RWPE2 (cell line): Measurements from ENCODE around the gene TNNI3K.

Experiments
- ATAC-seq: fragments of 200-7000 bp; cut with Tn5 transposase; 3 replicates; pipeline ENCODE4 v1.9.1; 2021; ENCODE audit warnings: low read depth
- DNase-seq: peaks from one replicate; pipeline ENCODE4 v3.0.0-alpha.2; 2020; ENCODE audit warnings: low spot score
- H3K27ac ChIP-seq: fragments of 450-650 bp; 2 replicates; pipeline ENCODE4 v1.5.1; 2017; ENCODE audit warnings: mild to moderate bottlenecking; ENCODE audit not compliant: poor library complexity, severe bottlenecking
- H3K27me3 ChIP-seq: fragments of 250-450 bp; sonication (Bioruptor Pico); 2 replicates; pipeline ENCODE4 v1.5.1; 2021; ENCODE audit warnings: mild to moderate bottlenecking, moderate library complexity; ENCODE audit not compliant: insufficient read depth, poor library complexity, severe bottlenecking
- H3K36me3 ChIP-seq: fragments of 250-450 bp; sonication (Bioruptor Pico); 2 replicates; pipeline ENCODE4 v1.5.1; 2020; ENCODE audit warnings: low read depth, mild to moderate bottlenecking, moderate library complexity
- H3K4me1 ChIP-seq: fragments of 250-450 bp; sonication (Bioruptor Pico); 2 replicates; pipeline ENCODE4 v1.5.1; 2021; ENCODE audit warnings: mild to moderate bottlenecking, moderate library complexity; ENCODE audit not compliant: insufficient read depth, poor library complexity, severe bottlenecking
- H3K4me3 ChIP-seq: fragments of 250-450 bp; sonication (Bioruptor Pico); 2 replicates; pipeline ENCODE4 v1.5.1; 2021; ENCODE audit warnings: mild to moderate bottlenecking, moderate library complexity; ENCODE audit not compliant: severe bottlenecking
- H3K9me3 ChIP-seq: fragments of 250-450 bp; sonication (Bioruptor Pico); 2 replicates; pipeline ENCODE4 v1.5.1; 2021; ENCODE audit warnings: mild to moderate bottlenecking, moderate library complexity; ENCODE audit not compliant: severe bottlenecking
- CTCF ChIP-seq: fragments of 450-650 bp; IDR thresholded peaks from one replicate; pipeline ENCODE4 v1.5.1; 2017; ENCODE audit warnings: mild to moderate bottlenecking, moderate library complexity; ENCODE audit not compliant: poor library complexity, severe bottlenecking

Gene TNNI3K

GRCh38 chr1:74235153-74235552, at the start of gene TNNI3K:
TNNI3K (plus strand) TSS chr1:74235387; CDS start chr1:74235452, 65 bp downstream.
- Histone ChIP-seq H3K9me3 (no peaks in the 10 kb centered on the region), H3K27me3 (no peaks in the 10 kb centered on the region), H3K4me1 (no peaks in the 10 kb centered on the region), H3K4me3 (no peak within 1 kb of the TSS), H3K36me3 (no peaks in the 10 kb centered on the region), H3K27ac (no peak within 1 kb of the TSS)
- no peak for TF ChIP-seq CTCF
- ATAC-seq (no peak), DNase-seq (no peak)

GRCh38 chr1:74193908-74194307, 41.3 kb upstream of the TNNI3K start:
- no peaks in the 10 kb centered on the region for H3K36me3 ChIP-seq
- no peak for TF ChIP-seq CTCF
- H3K4me1 ChIP-seq, result no peaks in the 10 kb centered on the region
- no peak for ATAC-seq
- DNase-seq, result no peak
- no peaks in the 10 kb centered on the region for H3K9me3 ChIP-seq
- no peak overlapping the region for H3K27ac ChIP-seq
- no peaks in the 10 kb centered on the region for H3K27me3 ChIP-seq
- H3K4me3 ChIP-seq, result no peak overlapping the region

- ATAC-seq (no peak), DNase-seq (no peak)
- Histone ChIP-seq H3K9me3 (no peaks in the 10 kb centered on the region), H3K36me3 (0 out of 2 replicates have a peak, but pooled peaks cover 4% of the 10 kb centered on the region), H3K4me1 (no peaks in the 10 kb centered on the region), H3K4me3 (no peak overlapping the region), H3K27ac (no peak overlapping the region), H3K27me3 (no peaks in the 10 kb centered on the region)
- no peak for TF ChIP-seq CTCF
These were observed 39.8 kb upstream of the TNNI3K start for GRCh38 chr1:74195339-74195738.

GRCh38 chr1:74197255-74197654, 37.9 kb upstream of the TNNI3K start:
- Histone ChIP-seq H3K27me3 (no peaks in the 10 kb centered on the region), H3K27ac (no peak overlapping the region), H3K36me3 (peaks cover 19% of the 10 kb centered on the region), H3K4me3 (peak overlapping the region; percentile 46), H3K9me3 (no peaks in the 10 kb centered on the region), H3K4me1 (no peaks in the 10 kb centered on the region)
- TF ChIP-seq CTCF, result no peak
- DNase-seq (no peak), ATAC-seq (no peak)

- Histone ChIP-seq H3K36me3 (peaks cover 25% of the 10 kb centered on the region), H3K4me3 (peak within 1 kb of the TSS; percentile 46), H3K4me1 (no peaks in the 10 kb centered on the region), H3K27me3 (no peaks in the 10 kb centered on the region), H3K9me3 (no peaks in the 10 kb centered on the region), H3K27ac (peak within 1 kb of the TSS; percentile 32)
- peak; percentile 82 for DNase-seq
- TF ChIP-seq CTCF, result no peak
- ATAC-seq, result peak; percentile 95
These were observed 37.3 kb upstream of the TNNI3K start, which contains the start of the genes FPGT and LRRIQ3 for GRCh38 chr1:74197657-74198552. FPGT (plus strand) TSS chr1:74198242; CDS start chr1:74198279, 37 bp downstream. LRRIQ3 (minus strand) TSS chr1:74198176; CDS start chr1:74183684, 14,492 bp downstream.
